Fibroblast of the aortic adventitia (primary cell): ENCODE data around the gene PPP1R12A. TPM values are rescaled to one million over a fixed set of nuclear protein-coding genes. Genes with fewer than 3 reads are reported as not detected.

ENCODE experiments used
- DNase-seq: peaks from one replicate; pipeline ENCODE4 v3.0.0-alpha.2; 2010; ENCODE audit warnings: low read depth
- H3K4me3 ChIP-seq: 2 replicates; pipeline ENCODE4 v1.5.1; 2011; ENCODE audit warnings: low read depth, mild to moderate bottlenecking, control low read depth, low read length, moderate library complexity
- CTCF ChIP-seq: IDR thresholded peaks from 2 replicates; pipeline ENCODE4 v1.5.1; 2011; ENCODE audit warnings: mild to moderate bottlenecking, low read length, control low read depth, inconsistent platforms; ENCODE audit not compliant: insufficient read depth
- total RNA-seq: library from RNA; depleted of rRNA; stranded (reverse); fragments of >200 nt; gene quantifications from 2 replicates; pipeline ENCODE4 v1.2.3, GENCODE V29; 2012; ENCODE audit warnings: low replicate concordance

PPP1R12A gene
- total RNA-seq, 1 donor: 119 TPM

GRCh38 chr12:79776111-79776510 is 158.8 kb downstream of the PPP1R12A start:
- DNase-seq: peak; percentile 70

DNA sequence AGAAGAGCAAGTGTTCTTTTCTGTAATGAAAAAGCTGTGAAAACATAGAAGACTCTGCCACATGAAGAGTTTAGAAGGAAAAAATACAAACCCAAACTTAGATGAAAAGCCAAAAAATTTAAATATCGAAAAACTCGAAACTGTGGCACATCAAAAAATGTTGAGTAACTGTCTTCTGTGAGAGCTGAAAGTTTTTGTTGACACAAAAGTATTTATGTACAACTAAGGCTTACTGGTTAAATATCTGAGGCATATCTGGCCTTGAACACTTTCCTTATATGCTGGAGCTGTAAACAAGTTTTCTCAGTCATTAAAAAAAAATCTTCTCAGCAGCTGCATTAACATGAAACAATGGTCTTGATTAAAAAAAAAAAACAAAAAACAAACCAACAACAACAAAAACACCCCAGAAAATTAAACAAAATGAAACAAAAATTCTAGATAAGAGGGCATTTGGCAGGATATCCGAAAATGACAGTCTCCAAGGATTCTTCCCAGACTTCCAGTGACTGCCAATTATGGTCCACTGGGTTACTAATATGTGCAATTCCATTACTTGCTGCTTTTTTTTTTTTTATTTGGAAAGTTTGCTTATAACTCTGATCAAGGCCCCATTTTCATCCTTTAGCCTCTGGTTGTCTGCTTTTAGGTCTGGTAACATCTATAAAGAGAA is 159.4 kb downstream of the PPP1R12A start:
- no peak overlapping the region for H3K4me3 ChIP-seq
- no peak for TF ChIP-seq CTCF
- peak; percentile 18 for DNase-seq

More at GRCh38 chr12:79776111-79776510, 158.8 kb downstream of the PPP1R12A start:
- no peak for TF ChIP-seq CTCF
- H3K4me3 ChIP-seq: no peak overlapping the region

- DNase-seq: no peak
- TF ChIP-seq CTCF: no peak
- H3K4me3 ChIP-seq: no peak overlapping the region
These were observed 161.0 kb downstream of the PPP1R12A start for GRCh38 chr12:79773896-79774295.

DNA sequence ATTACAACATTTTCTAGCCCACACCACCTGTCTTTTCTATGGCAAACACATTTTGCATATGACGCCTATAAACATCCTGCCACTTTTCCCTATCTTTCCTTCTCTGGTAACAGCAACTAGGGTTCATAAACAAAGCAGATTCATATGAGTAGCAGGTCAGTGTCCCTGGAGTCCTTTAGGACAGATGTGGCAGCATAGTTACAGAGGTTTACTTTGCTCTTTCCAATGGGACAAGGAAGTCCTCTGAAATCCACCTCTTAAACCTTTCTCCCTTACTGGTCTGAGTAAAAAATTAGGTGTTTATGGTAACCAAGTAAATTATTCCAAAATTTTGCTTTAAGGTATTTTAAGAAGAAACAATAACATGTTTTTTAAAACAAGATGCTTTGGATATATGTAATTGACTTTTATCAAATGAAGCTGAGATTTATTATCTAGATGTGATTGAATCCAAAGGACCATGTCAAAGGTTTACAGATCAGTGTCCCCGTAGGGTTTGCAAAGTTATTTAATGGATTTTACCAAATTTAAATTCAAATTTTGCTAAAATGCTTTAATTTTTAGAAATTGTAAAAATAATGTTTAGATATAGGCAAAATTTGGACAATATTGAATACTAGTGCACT is 164.9 kb downstream of the PPP1R12A start:
- DNase-seq: no peak
- no peak for TF ChIP-seq CTCF
- no peak overlapping the region for H3K4me3 ChIP-seq

- H3K4me3 ChIP-seq: no peak overlapping the region
- no peak for DNase-seq
- no peak for TF ChIP-seq CTCF
These were observed 165.6 kb downstream of the PPP1R12A start for GRCh38 chr12:79769189-79769859.

GRCh38 chr12:79766705-79767464 is 168.0 kb downstream of the PPP1R12A start:
- TF ChIP-seq CTCF: no peak
- peak; percentile 26 for DNase-seq
- H3K4me3 ChIP-seq: no peak overlapping the region
